ENCODE results near the gene BHLHE41.
A peak's percentile ranks its signal among the peaks of the same experiment; 100 is the strongest.

BHLHE41 gene

GRCh38 chr12:26124446-26125399 lies at the start of gene BHLHE41:
Gene BHLHE41 (minus strand): TSS chr12:26125037. CDS start chr12:26124779, 258 bp downstream.
- H3K4me3 Mint-ChIP-seq, result peak within 1 kb of the TSS; percentile 95 to 96
- DNase-seq (no peak), ATAC-seq (replicated peaks) (peak; percentile 12 to 13)
- peaks cover 36 to 56% of the 10 kb centered on the region in 2 donors for H3K4me1 Mint-ChIP-seq
- H3K9me3 Mint-ChIP-seq, result no peaks in the 10 kb centered on the region
- H3K36me3 Mint-ChIP-seq, result no peaks in the 10 kb centered on the region
- H3K27me3 Mint-ChIP-seq, result peaks cover 23 to 25% of the 10 kb centered on the region in 2 donors
- peak within 1 kb of the TSS; percentile 95 for H3K27ac Mint-ChIP-seq

DNA sequence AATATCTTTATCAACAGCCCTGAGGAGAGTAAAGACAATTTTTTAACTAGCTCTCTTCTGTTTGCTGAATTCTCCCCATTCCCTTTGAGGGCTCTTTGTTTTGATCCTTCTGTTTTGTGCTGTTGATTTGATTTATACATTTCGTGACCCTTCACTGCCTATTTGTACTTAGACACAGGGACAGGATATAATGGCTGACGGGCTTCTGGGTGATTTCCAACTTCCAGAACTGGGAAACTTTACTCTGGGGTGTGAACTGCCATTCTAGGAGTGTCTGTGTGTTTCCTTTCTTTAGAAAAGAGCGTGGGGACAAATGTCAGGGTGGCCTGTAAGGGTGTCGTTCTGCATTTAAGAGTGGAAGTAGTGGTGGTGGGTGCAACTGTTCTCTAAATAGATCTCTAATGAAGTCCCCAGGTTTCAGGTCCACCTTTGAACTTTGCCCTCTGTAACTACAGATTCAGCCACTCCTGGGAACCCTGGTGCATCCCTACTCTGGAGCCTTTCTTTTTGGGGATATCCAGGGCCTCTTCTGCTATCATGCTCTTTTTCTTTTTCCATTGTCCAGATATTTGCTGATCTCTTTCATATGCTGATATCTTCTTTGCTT lies 48.2 kb upstream of the BHLHE41 start:
- DNase-seq, result no peak
- no peak overlapping the region for H3K27ac Mint-ChIP-seq
- H3K4me1 Mint-ChIP-seq, result peaks cover 7 to 29% of the 10 kb centered on the region in 2 donors
- peak; percentile 41 to 46 for ATAC-seq (replicated peaks)
- peaks cover 4 to 7% of the 10 kb centered on the region in 2 donors for H3K27me3 Mint-ChIP-seq
- H3K4me3 Mint-ChIP-seq, result no peak overlapping the region
- peaks cover 0 to 1% of the 10 kb centered on the region in 2 donors for H3K9me3 Mint-ChIP-seq
- no peaks in the 10 kb centered on the region for H3K36me3 Mint-ChIP-seq

DNA sequence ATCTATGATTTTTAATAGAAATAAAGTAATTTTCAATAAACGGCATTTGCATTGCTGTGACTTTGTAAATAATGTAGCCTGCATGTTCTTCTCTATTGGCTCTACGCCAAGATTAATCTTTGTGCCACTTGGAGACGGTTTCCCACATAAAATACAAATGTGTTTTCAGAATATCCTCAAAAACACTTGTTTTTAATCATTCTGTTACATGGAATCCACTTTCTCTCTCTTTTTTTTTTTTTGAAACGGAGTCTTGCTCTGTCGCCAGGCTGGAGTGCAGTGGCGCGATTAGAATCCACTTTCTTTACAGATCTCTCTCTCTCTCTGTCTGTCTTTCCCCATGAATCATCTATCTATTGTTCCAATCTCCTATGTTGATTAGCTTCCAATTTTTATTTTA lies 47.7 kb upstream of the BHLHE41 start:
- Mint-ChIP-seq H3K27me3 (peaks cover 4 to 12% of the 10 kb centered on the region in 2 donors), H3K4me1 (peaks cover 7 to 25% of the 10 kb centered on the region in 2 donors), H3K27ac (no peak overlapping the region), H3K9me3 (peaks cover 0 to 1% of the 10 kb centered on the region in 2 donors), H3K4me3 (no peak overlapping the region), H3K36me3 (no peaks in the 10 kb centered on the region)
- DNase-seq (no peak), ATAC-seq (replicated peaks) (no peak)

- peaks cover 7 to 20% of the 10 kb centered on the region in 2 donors for H3K4me1 Mint-ChIP-seq
- DNase-seq (no peak), ATAC-seq (replicated peaks) (no peak)
- no peak overlapping the region for H3K27ac Mint-ChIP-seq
- H3K36me3 Mint-ChIP-seq, result no peaks in the 10 kb centered on the region
- H3K9me3 Mint-ChIP-seq, result peaks cover 0 to 1% of the 10 kb centered on the region in 2 donors
- H3K4me3 Mint-ChIP-seq, result no peak overlapping the region
- peaks cover 4 to 15% of the 10 kb centered on the region in 2 donors for H3K27me3 Mint-ChIP-seq
Observed at GRCh38 chr12:26172013-26172412, 47.2 kb upstream of the BHLHE41 start.

DNA sequence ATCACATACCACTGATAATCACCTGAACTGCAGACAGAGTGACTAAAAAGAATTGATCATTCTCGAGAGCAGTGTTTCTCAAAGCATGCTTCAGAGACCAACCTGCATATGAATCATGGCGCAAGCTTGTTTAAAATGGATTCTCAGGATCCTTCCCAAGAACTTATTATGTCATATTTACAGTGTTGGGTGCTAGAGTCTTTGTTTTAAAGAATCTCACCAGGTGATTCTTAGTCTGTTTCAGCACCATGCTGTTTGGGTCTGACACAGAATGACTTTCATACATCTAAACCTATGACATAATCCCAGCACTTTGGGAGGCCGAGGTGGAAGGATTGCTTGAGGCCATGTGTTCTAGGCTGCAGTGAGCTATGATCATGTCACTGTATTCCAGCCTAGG lies 39.3 kb upstream of the BHLHE41 start:
- no peaks in the 10 kb centered on the region for H3K9me3 Mint-ChIP-seq
- H3K36me3 Mint-ChIP-seq, result no peaks in the 10 kb centered on the region
- ATAC-seq (replicated peaks) (no peak), DNase-seq (no peak)
- no peak overlapping the region for H3K4me3 Mint-ChIP-seq
- peaks cover 0 to 15% of the 10 kb centered on the region in 2 donors for H3K27me3 Mint-ChIP-seq
- no peak overlapping the region for H3K27ac Mint-ChIP-seq
- peaks cover 9 to 11% of the 10 kb centered on the region in 2 donors for H3K4me1 Mint-ChIP-seq

- H3K9me3 Mint-ChIP-seq, result peaks cover 3% of the 10 kb centered on the region in 2 donors
- DNase-seq (no peak), ATAC-seq (replicated peaks) (peak; percentile 73 to 76)
- peaks cover 0 to 6% of the 10 kb centered on the region in 2 donors for H3K27me3 Mint-ChIP-seq
- peaks cover 3% of the 10 kb centered on the region in 2 donors for H3K36me3 Mint-ChIP-seq
- H3K4me3 Mint-ChIP-seq, result no peak overlapping the region
- peaks cover 21 to 22% of the 10 kb centered on the region in 2 donors for H3K4me1 Mint-ChIP-seq
- H3K27ac Mint-ChIP-seq, result no peak overlapping the region
Observed at GRCh38 chr12:26162905-26163304, 38.1 kb upstream of the BHLHE41 start.

DNA sequence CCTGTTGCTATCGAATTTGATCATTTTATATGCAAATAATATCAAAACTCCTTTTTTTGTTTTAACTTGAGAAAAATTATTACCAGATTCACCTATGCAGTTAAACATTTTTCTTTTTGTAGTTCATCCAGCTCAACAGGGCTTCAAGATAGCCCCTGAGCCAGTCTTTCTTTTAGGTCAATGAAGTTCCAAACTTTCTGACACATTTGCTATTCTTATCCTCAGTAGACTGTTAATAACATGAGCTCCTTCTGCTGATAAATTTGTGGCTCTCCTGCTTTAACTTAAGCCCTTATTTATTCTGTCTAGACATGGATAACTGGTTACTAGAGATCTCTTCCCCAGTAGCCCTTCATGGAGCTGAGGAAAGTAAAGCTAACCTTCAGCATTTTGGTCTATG lies 37.3 kb upstream of the BHLHE41 start:
- Mint-ChIP-seq H3K4me3 (no peak overlapping the region), H3K9me3 (peaks cover 3% of the 10 kb centered on the region in 2 donors), H3K4me1 (peaks cover 22 to 25% of the 10 kb centered on the region in 2 donors), H3K27ac (no peak overlapping the region), H3K36me3 (peaks cover 3% of the 10 kb centered on the region in 2 donors), H3K27me3 (no peaks in the 10 kb centered on the region)
- no peak for DNase-seq
- no peak for ATAC-seq (replicated peaks)

DNA sequence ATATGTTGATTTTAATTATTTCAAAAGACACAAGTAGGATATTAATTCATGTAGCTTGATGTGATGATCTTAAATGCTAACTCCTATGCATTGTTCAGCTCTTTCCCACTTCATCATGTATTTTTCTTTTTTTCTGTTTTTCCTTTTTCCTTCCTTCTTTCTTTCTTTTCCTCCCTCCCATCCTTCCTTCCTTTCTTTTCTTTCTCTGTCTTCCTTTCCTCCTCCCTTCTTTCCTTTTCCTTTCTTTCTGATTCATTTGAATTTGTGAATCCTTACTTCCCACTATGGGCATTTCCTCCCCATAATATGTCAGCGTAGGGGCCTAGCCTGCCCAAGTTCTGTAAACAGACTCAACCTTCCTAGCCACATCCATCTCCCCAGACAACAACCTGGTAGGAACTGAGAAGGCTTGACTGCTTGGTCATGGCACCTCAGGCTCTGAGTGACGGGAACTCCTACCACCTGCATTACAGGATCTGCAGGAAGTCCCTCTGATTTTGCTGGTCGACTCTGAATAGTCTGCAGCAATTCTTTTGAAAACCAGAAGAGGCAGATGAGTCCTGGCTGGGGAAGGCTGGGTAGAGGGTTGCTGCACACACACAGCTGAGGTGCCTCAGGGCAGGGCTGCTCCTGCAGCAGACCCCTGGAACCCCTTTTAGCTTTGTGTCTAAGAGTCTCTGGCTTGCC lies 33.4 kb upstream of the BHLHE41 start:
- H3K9me3 Mint-ChIP-seq, result peaks cover 3 to 7% of the 10 kb centered on the region in 2 donors
- peak overlapping the region; percentile 84 for H3K27ac Mint-ChIP-seq
- H3K36me3 Mint-ChIP-seq, result peaks cover 3 to 5% of the 10 kb centered on the region in 2 donors
- DNase-seq (peak; percentile 18), ATAC-seq (replicated peaks) (peak; percentile 27 to 45)
- no peaks in the 10 kb centered on the region for H3K27me3 Mint-ChIP-seq
- peak overlapping the region; percentile 27 to 31 for H3K4me3 Mint-ChIP-seq
- H3K4me1 Mint-ChIP-seq, result peaks cover 42 to 55% of the 10 kb centered on the region in 2 donors

- no peak for ATAC-seq (replicated peaks)
- H3K36me3 Mint-ChIP-seq, result peaks cover 3 to 5% of the 10 kb centered on the region in 2 donors
Observed at GRCh38 chr12:26157001-26157400, 32.2 kb upstream of the BHLHE41 start.

GRCh38 chr12:26156201-26156871 lies 31.5 kb upstream of the BHLHE41 start:
- ATAC-seq (replicated peaks) (peak; percentile 92 to 94), DNase-seq (peak; percentile 60)
- Mint-ChIP-seq H3K36me3 (peaks cover 3 to 5% of the 10 kb centered on the region in 2 donors), H3K27me3 (no peaks in the 10 kb centered on the region), H3K4me1 (peaks cover 39 to 55% of the 10 kb centered on the region in 2 donors), H3K27ac (peak overlapping the region; percentile 90), H3K4me3 (peak overlapping the region; percentile 64 to 65), H3K9me3 (peaks cover 3 to 7% of the 10 kb centered on the region in 2 donors)

More at GRCh38 chr12:26157001-26157400, 32.2 kb upstream of the BHLHE41 start:
- Mint-ChIP-seq H3K4me3 (peak overlapping the region in 1 of 2 donors; percentile 64), H3K9me3 (peaks cover 3 to 7% of the 10 kb centered on the region in 2 donors), H3K27me3 (no peaks in the 10 kb centered on the region), H3K27ac (peak overlapping the region; percentile 90), H3K4me1 (peaks cover 39 to 55% of the 10 kb centered on the region in 2 donors)
- no peak for DNase-seq

GRCh38 chr12:26153421-26154154 lies 28.8 kb upstream of the BHLHE41 start:
- Mint-ChIP-seq H3K27me3 (no peaks in the 10 kb centered on the region), H3K27ac (no peak overlapping the region), H3K9me3 (peaks cover 3 to 7% of the 10 kb centered on the region in 2 donors), H3K4me3 (no peak overlapping the region), H3K4me1 (peaks cover 27 to 51% of the 10 kb centered on the region in 2 donors), H3K36me3 (peaks cover 3 to 5% of the 10 kb centered on the region in 2 donors)
- no peak for DNase-seq
- ATAC-seq (replicated peaks), result no peak

- no peak for DNase-seq
- Mint-ChIP-seq H3K4me1 (peaks cover 21 to 41% of the 10 kb centered on the region in 2 donors), H3K27me3 (no peaks in the 10 kb centered on the region), H3K27ac (no peak overlapping the region), H3K36me3 (peaks cover 0 to 2% of the 10 kb centered on the region in 2 donors), H3K9me3 (peaks cover 0 to 4% of the 10 kb centered on the region in 2 donors), H3K4me3 (no peak overlapping the region)
- no peak for ATAC-seq (replicated peaks)
Observed at GRCh38 chr12:26152507-26153102, 27.8 kb upstream of the BHLHE41 start.

Measured in stimulated activated naive B cell treated with anti-CD40 and anti-IgM and Interleukin-4, amounts not matched to agents 10 μg/mL and 1 μg/mL and 100 μg/mL, for 72 hours (primary cell).